Stimulated activated CD8-positive, alpha-beta memory T cell treated with anti-CD3 and anti-CD28 coated beads, Interleukin-12 subunit alpha, Interleukin-12 subunit beta, amount 100 ng/mL, for 24 hours (primary cell): ENCODE measurements around the gene KLHL15.
"Not testable (repeated sequence)": the region's sequence is repeated elsewhere in the genome, so short reads cannot be mapped to it uniquely, and the experiment has no call there.

Experiments used
- DNase-seq: peaks from one replicate; pipeline ENCODE4 v3.0.0-alpha.2; 2020; ENCODE audit errors: extremely low read depth

The KLHL15 gene

DNA sequence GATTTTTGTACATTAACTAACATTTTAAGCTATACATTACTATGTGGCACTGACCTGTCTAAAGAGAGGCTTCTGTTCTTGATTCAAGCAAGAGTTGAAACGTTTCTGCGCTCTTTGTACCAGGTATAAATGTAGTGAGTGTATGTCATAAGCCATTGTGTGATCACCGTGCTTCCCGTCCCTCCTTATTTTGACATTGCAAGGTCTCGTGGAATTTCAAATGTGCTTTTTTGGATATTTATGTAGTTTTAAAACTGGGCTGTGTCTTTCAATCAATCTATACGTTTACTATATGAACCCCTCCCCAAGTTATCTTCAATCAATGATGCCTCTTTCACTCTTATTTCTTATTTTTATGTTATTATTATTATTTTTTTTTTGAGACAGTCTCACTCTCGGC lies at the start of gene KLHL15:
Gene KLHL15 (minus strand): TSS at position 101 of the 400 bp plus-strand sequence. CDS start 20,493 bp downstream, outside the sequence.
- no peak for DNase-seq

GRCh38 chrX:24069877-24070276 lies 42.9 kb upstream of the KLHL15 start:
- no peak for DNase-seq

GRCh38 chrX:24063488-24063887 lies 36.5 kb upstream of the KLHL15 start:
- no peak for DNase-seq

DNA sequence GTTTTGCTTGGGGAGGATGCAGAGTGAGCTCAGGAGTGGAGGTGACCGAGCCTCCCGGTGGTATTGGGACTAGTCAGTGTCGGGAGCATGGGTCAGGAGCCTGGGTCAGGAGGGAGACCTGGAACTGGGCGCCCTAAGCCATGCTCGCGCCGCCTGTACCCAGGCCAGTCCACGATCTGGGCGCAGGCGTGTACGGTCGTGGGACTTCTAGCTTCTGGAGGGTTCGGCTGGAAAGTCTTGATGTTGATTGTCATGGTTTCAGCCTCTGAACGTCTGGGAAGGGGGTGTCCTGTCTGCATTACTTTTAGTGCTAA lies 28.0 kb upstream of the KLHL15 start:
- no peak for DNase-seq

- peak; percentile 53 for DNase-seq
These were observed 27.4 kb upstream of the KLHL15 start, which contains the start of gene EIF2S3 for GRCh38 chrX:24054182-24055042. Gene EIF2S3 (plus strand): TSS chrX:24054956. CDS start chrX:24054969, 13 bp downstream.

DNA sequence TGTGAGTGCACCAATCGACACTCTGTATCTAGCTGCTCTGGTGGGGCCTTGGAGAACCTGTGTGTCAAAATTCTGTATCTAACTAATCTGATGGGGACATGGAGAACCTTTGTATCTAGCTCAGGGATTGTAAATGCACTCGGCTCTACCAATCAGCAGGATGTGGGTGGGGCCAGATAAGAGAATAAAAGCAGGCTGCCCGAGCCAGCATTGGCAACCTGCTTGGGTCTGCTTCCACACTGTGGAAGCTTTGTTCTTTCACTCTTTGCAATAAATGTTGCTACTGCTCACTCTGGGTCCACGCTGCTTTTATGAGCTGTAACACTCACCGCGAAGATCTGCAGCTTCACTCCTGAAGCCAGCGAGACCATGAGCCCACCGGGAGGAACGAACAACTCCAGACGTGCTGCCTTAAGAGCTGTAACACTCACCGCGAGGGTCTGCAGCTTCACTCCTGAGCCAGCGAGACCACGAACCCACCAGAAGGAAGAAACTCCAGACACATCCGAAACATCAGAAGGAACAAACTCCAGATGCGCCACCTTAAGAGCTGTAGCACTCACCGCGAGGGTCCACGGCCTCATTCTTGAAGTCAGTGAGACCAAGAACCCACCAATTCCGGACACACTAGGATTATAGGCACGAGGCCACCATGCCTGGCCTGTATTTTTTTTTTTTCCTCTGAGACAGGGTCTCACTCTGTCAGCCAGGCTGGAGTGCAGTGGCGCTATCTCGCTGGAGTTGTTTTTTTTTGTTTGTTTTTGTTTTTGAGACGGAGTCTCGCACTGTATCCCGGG lies 23.7 kb upstream of the KLHL15 start:
- DNase-seq = not testable (repeated sequence)

DNA sequence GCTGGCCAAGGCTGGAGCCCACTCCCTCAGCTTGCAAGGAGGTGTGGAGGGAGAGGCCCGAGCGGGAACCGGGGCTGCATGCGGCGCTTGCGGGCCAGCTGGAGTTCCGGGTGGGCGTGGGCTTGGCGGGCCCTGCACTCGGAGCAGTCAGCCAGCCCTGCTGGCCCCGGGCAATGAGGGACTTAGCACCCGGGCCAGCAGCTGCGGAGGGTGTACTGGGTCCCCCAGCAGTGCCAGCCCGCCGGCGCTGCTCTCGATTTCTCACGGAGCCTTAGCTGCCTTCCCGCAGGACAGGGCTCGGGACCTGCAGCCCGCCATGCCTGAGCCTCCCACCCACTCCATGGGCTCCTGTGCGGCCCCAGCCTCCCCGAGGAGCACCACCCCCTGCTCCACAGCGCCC lies 22.7 kb upstream of the KLHL15 start:
- not testable (repeated sequence) for DNase-seq

- not testable (repeated sequence) for DNase-seq
These were observed 19.1 kb upstream of the KLHL15 start for GRCh38 chrX:24046060-24046459.

GRCh38 chrX:24037729-24038128 lies 10.7 kb upstream of the KLHL15 start:
- no peak for DNase-seq

GRCh38 chrX:24034485-24034884 lies 7.5 kb upstream of the KLHL15 start:
- no peak for DNase-seq

DNA sequence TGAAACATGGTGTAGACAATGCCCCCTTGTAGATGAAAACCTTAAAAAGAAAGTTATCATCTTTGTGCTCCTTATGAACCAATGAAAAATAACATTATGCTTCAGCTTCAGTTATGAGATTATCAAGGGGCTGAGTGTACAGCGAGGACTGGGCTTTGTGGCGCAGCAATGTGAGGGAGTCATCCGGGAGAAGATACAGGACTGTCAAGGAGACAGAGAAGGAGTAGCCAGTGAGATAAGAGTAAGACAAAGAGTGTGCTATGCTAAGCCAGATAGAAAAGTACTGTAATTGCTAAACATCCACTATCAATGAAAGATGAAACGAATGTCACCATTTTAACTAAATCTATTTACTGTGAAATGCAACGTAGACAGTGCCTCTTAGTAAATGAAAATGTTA lies 3.6 kb upstream of the KLHL15 start:
- DNase-seq = no peak

- DNase-seq = no peak
These were observed 999 bp upstream of the KLHL15 start for GRCh38 chrX:24027985-24028384.

GRCh38 chrX:24026432-24026831 lies 554 bp downstream of the KLHL15 start:
- no peak for DNase-seq

DNA sequence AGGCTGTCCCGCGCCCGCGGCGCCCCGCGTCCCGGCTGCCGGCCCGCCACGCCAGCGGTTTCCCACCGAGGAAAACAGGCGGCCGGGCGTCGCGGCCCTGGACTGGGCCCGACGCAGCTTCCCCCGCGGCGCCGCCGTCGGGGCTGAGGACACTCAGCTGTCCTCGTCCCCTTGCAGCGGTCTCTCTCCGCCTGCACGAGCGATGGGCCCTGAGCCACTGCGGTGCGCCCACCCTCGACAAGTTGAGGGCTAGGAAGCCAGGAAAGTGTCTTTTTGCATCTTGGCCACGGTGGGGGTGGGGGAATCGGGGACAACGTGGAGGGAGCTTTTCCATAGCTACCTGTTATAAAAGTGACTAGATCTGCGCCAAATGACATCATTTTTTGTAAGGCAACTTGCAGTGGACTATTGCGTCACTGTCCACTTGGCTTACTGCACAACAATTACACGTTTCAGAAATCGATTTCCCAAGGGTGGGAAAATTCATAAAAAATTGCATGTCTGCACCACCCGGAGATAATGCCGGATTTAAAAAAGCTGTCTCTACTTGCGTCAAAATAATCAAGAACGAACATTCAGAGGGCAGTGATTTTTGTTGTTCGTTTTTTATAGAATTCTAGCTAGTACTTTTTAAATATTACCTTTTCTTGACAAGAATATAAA lies 1.1 kb downstream of the KLHL15 start:
- DNase-seq = no peak

DNA sequence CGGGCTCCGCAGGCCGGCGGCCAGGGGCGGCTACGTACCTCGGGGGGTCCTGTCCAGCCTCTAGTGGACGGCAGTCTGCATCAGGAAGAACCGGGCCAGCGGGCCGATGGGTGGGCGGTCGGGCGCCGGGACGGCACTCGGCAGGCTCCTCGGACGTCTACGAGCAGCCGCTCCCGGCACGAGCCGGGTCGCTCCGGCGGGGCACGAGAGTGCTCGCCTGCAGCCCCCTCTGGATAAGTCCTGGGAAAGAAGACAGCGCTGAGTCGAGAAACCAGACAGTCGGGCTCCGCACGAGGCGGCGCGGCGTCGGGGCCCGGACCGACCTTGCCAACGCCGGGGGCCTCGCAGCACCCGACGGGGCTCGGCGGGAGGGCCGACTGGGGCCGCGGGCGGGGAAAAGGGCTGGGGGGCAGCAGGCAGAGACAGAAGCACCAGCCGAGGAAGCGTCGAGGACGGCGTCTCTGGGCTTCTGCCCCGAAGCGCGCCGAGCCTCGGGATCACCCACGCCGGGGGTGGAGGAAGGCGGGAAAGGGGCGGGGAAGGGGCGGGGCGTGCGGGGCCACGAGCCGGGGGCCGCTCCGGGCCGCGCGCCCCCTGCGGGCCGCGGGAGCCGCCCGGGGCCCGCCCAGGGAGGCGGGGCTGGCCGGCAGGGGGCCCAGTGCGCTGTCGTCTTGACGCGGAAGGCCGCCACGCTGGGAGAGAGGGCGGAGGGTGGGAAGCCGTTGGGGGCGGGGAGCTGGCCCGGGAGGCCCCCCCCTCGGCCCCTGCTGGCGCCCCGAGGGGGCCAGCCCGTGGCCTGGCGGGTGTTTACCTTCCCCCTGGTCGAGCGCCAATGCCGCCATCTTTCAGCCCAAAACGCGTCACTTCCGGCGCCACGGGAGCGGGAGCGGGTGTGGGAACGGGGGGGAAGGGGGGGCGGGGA lies 1.9 kb downstream of the KLHL15 start:
- DNase-seq = peak; percentile 65

GRCh38 chrX:24023972-24024669 lies 2.9 kb downstream of the KLHL15 start:
- no peak for DNase-seq

DNA sequence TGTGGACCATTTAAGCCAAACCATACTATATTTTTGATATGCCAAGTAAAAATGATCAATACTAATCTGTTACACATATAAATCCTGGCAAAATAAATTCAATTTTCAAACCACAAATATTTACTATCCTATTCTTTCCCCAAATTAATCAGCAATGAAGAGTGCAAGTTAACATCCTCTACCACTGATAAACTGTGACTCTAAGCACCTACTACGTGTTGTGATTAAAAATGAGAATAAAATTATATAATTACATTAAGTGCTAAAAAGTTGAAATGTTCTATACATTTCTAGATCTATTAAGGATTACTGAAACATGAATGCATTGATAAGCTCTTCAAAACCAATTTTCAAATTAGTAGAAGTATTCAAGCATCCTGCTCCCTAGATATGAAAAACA lies 3.4 kb downstream of the KLHL15 start:
- no peak for DNase-seq

DNA sequence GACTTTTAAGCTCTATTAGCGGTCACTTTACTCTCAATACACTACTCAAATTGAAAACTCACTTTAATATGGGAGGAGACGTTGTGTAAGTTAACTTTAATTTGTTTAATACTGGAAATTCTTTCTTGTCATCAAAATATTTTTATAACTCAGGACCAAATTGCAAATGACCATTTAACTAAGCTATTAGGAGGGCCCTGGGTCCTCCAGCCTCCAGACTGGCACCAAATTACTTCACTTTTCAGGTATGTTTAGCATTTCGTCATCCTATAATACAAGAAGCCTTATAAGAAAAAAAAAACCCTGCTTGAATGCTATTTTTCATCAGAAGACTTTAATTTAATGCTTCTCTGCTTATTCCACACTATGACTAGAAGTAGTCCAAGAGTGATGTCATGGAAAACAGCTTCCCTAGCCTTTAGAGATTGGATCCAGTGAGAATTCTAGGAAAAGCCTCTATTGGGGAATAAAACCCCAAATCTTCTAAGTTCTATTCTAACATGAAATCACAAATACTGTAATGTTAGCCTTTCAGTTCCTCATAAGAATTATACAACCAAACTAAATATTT lies 6.6 kb downstream of the KLHL15 start:
- DNase-seq = no peak

DNA sequence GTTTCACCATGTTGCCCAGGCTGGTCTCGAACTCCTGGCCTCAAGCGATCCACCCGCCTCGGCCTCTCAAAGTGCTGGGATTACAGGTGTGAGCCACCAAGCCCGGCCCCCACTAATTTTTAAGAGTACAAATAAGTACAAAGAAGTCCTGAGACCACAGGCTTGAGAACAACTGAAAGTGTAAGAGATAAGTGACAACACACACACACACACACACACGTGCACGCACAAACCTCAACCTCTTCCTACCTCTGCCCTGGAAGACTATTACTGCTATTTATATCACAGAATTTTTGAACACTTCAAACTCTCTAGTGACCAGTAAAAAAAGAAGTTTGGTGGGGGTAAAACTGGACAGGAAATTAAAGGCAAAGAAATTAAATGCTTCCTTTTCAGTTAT lies 7.5 kb downstream of the KLHL15 start:
- no peak for DNase-seq

DNA sequence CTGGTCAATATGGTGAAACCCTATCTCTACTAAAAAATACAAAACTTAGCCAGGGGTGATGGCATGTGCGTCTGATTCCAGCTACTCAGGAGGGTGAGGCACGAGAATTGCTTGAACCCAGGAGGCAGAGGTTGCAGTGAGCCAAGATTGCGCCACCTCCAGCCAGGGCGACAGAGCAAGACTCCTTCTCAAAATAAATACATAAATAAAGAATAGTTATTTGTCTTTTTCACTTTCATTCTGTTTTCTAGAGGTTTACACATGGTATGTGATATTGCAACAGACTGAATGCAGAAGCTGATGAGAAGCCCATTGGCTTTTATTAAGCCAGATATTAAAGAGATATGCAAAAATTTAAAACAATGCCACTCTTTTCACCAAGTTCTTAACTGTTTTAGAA lies 8.2 kb downstream of the KLHL15 start:
- DNase-seq = no peak
